ENCODE results near the gene DVL2. TPM values are rescaled to one million over a fixed set of nuclear protein-coding genes. Genes with fewer than 3 reads are reported as not detected.

The DVL2 gene
- total and polyA plus RNA-seq, 2 of the 13 experiments (the other 11 are each of a cell fraction or from before 2014, with no cell fraction given), result 5.7 to 38.2 TPM

GRCh38 chr17:7234083-7234951 lies at the start of gene DVL2 (continued):
- TF ChIP-seq ZNF678 (CRISPR knock-in tag; IDR thresholded peaks at IDR 0.05) (0 out of 2 replicates have a peak, but pooled peaks have one; percentile 17), ZNF383 (CRISPR knock-in tag; IDR thresholded peaks at IDR 0.05; ENCODE audit: borderline replicate concordance) (peak; percentile 63; the same call in 1 of the 2 replicates), ZSCAN12 (CRISPR knock-in tag; IDR thresholded peaks at IDR 0.05) (no peak), SIX1 (CRISPR knock-in tag; IDR thresholded peaks at IDR 0.05; ENCODE audit: borderline replicate concordance) (no peak), HOXA7 (CRISPR knock-in tag; IDR thresholded peaks at IDR 0.05) (no peak), HBP1 (CRISPR knock-in tag; IDR thresholded peaks at IDR 0.05; ENCODE audit: low read depth) (peak; percentile 92; the same call in 1 of the 2 replicates), ZNF749 (CRISPR knock-in tag; IDR thresholded peaks at IDR 0.05; ENCODE audit: borderline replicate concordance) (no peak), POLR2AphosphoS5 (IDR thresholded peaks at IDR 0.05; ENCODE audit: low read depth, low read length) (peak; percentile 90), NR1H2 (CRISPR knock-in tag; IDR thresholded peaks at IDR 0.05; ENCODE audit: borderline replicate concordance, low read depth) (no peak; the same call in 1 of the 2 replicates), KMT2A (CRISPR knock-in tag; IDR thresholded peaks at IDR 0.05) (peak; percentile 58; the same call in 1 of the 2 replicates), ZNF343 (CRISPR knock-in tag; IDR thresholded peaks at IDR 0.05) (no peak), ZNF552 (CRISPR knock-in tag; IDR thresholded peaks at IDR 0.05; ENCODE audit: borderline replicate concordance) (no peak; the same call in 1 of the 2 replicates), GZF1 (CRISPR knock-in tag; IDR thresholded peaks at IDR 0.05) (no peak), ZBTB34 (CRISPR knock-in tag; IDR thresholded peaks at IDR 0.05) (no peak), ZNF329 (CRISPR knock-in tag; IDR thresholded peaks at IDR 0.05; ENCODE audit: low read depth) (no peak), ZSCAN25 (CRISPR knock-in tag; IDR thresholded peaks at IDR 0.05) (0 out of 2 replicates have a peak, but pooled peaks have one; percentile 30), DNMT1 (CRISPR knock-in tag; IDR thresholded peaks at IDR 0.05) (peak; percentile 77)
- TF ChIP-seq, protein P1, sequence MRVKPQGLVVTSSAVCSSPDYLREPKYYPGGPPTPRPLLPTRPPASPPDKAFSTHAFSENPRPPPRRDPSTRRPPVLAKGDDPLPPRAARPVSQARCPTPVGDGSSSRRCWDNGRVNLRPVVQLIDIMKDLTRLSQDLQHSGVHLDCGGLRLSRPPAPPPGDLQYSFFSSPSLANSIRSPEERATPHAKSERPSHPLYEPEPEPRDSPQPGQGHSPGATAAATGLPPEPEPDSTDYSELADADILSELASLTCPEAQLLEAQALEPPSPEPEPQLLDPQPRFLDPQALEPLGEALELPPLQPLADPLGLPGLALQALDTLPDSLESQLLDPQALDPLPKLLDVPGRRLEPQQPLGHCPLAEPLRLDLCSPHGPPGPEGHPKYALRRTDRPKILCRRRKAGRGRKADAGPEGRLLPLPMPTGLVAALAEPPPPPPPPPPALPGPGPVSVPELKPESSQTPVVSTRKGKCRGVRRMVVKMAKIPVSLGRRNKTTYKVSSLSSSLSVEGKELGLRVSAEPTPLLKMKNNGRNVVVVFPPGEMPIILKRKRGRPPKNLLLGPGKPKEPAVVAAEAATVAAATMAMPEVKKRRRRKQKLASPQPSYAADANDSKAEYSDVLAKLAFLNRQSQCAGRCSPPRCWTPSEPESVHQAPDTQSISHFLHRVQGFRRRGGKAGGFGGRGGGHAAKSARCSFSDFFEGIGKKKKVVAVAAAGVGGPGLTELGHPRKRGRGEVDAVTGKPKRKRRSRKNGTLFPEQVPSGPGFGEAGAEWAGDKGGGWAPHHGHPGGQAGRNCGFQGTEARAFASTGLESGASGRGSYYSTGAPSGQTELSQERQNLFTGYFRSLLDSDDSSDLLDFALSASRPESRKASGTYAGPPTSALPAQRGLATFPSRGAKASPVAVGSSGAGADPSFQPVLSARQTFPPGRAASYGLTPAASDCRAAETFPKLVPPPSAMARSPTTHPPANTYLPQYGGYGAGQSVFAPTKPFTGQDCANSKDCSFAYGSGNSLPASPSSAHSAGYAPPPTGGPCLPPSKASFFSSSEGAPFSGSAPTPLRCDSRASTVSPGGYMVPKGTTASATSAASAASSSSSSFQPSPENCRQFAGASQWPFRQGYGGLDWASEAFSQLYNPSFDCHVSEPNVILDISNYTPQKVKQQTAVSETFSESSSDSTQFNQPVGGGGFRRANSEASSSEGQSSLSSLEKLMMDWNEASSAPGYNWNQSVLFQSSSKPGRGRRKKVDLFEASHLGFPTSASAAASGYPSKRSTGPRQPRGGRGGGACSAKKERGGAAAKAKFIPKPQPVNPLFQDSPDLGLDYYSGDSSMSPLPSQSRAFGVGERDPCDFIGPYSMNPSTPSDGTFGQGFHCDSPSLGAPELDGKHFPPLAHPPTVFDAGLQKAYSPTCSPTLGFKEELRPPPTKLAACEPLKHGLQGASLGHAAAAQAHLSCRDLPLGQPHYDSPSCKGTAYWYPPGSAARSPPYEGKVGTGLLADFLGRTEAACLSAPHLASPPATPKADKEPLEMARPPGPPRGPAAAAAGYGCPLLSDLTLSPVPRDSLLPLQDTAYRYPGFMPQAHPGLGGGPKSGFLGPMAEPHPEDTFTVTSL (CRISPR knock-in tag; IDR thresholded peaks at IDR 0.05; ENCODE audit: borderline replicate concordance), result no peak
- TF ChIP-seq, protein P2, sequence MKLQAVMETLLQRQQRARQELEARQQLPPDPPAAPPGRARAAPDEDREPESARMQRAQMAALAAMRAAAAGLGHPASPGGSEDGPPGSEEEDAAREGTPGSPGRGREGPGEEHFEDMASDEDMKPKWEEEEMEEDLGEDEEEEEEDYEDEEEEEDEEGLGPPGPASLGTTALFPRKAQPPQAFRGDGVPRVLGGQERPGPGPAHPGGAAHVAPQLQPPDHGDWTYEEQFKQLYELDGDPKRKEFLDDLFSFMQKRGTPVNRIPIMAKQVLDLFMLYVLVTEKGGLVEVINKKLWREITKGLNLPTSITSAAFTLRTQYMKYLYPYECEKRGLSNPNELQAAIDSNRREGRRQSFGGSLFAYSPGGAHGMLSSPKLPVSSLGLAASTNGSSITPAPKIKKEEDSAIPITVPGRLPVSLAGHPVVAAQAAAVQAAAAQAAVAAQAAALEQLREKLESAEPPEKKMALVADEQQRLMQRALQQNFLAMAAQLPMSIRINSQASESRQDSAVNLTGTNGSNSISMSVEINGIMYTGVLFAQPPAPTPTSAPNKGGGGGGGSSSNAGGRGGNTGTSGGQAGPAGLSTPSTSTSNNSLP (IDR thresholded peaks at IDR 0.05; ENCODE audit: low read depth, low read length), result no peak

All from HepG2 (cell line).